ENCODE data around the gene DOP1B.

DNA sequence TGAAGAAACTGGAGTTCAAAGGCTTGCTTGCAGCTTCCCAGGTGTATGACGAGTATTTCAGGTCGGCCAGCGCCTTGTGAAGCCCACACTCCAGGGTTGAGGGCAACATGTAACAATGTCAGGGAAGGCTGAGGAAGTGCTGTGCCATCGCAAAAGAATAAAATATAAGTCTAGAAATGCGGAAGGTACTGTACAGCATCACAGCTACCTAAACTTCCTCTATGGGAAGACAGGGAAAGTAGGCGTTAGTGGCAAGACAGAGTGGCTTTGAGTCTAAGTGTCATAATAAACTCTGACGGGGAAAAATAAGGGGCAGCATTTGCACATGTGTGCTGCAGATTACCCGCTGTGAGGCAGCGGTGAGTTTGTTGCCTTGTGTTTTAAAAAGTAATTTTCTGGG, 28.9 kb downstream of the DOP1B start:
- TF ChIP-seq RFX5 (IDR thresholded peaks at IDR 0.05; ENCODE audit: low read depth, low read length) (no peak), ESRRA (IDR thresholded peaks at IDR 0.05; ENCODE audit: low read length) (no peak), ZZZ3 (IDR thresholded peaks at IDR 0.05; ENCODE audit: control insufficient read depth, insufficient read length, low read depth) (no peak), POLR2AphosphoS5 (IDR thresholded peaks at IDR 0.05; ENCODE audit: low read length) (no peak), MXI1 (IDR thresholded peaks at IDR 0.05; ENCODE audit: low read depth, low read length) (no peak), MYC (IDR thresholded peaks at IDR 0.05; ENCODE audit: insufficient read depth, insufficient read length, insufficient replicate concordance, low read length, severe bottlenecking) (no peak), SPI1 (IDR thresholded peaks at IDR 0.05; ENCODE audit: borderline replicate concordance, insufficient read depth, low read depth, low read length) (no peak), SREBF2 (IDR thresholded peaks at IDR 0.05; ENCODE audit: low read length) (no peak), YY1 (IDR thresholded peaks at IDR 0.05; ENCODE audit: low read depth, low read length) (no peak), BCL11A (IDR thresholded peaks at IDR 0.05; ENCODE audit: low read depth, low read length) (no peak), ATF7 (IDR thresholded peaks at IDR 0.05; ENCODE audit: low read depth) (no peak), ZSCAN29 (IDR thresholded peaks at IDR 0.05) (no peak)
- TF ChIP-seq, protein P1, sequence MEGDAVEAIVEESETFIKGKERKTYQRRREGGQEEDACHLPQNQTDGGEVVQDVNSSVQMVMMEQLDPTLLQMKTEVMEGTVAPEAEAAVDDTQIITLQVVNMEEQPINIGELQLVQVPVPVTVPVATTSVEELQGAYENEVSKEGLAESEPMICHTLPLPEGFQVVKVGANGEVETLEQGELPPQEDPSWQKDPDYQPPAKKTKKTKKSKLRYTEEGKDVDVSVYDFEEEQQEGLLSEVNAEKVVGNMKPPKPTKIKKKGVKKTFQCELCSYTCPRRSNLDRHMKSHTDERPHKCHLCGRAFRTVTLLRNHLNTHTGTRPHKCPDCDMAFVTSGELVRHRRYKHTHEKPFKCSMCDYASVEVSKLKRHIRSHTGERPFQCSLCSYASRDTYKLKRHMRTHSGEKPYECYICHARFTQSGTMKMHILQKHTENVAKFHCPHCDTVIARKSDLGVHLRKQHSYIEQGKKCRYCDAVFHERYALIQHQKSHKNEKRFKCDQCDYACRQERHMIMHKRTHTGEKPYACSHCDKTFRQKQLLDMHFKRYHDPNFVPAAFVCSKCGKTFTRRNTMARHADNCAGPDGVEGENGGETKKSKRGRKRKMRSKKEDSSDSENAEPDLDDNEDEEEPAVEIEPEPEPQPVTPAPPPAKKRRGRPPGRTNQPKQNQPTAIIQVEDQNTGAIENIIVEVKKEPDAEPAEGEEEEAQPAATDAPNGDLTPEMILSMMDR (IDR thresholded peaks at IDR 0.05 in 2 of 3, conservative IDR thresholded peaks at IDR 0.05 in 1 of 3; ENCODE audit: control insufficient read depth in 2 of 3, extremely low read depth in 1 of 3, insufficient read depth in 1 of 3, low read depth in 3 of 3, low read length in 3 of 3): no peak
- TF ChIP-seq, protein P2, sequence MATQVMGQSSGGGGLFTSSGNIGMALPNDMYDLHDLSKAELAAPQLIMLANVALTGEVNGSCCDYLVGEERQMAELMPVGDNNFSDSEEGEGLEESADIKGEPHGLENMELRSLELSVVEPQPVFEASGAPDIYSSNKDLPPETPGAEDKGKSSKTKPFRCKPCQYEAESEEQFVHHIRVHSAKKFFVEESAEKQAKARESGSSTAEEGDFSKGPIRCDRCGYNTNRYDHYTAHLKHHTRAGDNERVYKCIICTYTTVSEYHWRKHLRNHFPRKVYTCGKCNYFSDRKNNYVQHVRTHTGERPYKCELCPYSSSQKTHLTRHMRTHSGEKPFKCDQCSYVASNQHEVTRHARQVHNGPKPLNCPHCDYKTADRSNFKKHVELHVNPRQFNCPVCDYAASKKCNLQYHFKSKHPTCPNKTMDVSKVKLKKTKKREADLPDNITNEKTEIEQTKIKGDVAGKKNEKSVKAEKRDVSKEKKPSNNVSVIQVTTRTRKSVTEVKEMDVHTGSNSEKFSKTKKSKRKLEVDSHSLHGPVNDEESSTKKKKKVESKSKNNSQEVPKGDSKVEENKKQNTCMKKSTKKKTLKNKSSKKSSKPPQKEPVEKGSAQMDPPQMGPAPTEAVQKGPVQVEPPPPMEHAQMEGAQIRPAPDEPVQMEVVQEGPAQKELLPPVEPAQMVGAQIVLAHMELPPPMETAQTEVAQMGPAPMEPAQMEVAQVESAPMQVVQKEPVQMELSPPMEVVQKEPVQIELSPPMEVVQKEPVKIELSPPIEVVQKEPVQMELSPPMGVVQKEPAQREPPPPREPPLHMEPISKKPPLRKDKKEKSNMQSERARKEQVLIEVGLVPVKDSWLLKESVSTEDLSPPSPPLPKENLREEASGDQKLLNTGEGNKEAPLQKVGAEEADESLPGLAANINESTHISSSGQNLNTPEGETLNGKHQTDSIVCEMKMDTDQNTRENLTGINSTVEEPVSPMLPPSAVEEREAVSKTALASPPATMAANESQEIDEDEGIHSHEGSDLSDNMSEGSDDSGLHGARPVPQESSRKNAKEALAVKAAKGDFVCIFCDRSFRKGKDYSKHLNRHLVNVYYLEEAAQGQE (IDR thresholded peaks at IDR 0.05; ENCODE audit: low read depth, low read length): no peak
